ENCODE data around the gene GPR63.

GPR63 gene

GRCh38 chr6:96809119-96809518 lies 28.2 kb downstream of the GPR63 start:
- Histone ChIP-seq H3K9ac (ENCODE audit: low read length) (no peak overlapping the region), H3K14ac (ENCODE audit: low read length in 2 of 2) (no peak overlapping the region), H3K4me1 (ENCODE audit: control insufficient read depth, insufficient read depth, low read depth, low read length) (no peaks in the 10 kb centered on the region), H3K27me3 (ENCODE audit: control insufficient read depth in 1 of 2, insufficient read depth in 1 of 2, low read length in 2 of 2) (no peaks in the 10 kb centered on the region), H4K8ac (ENCODE audit: low read length) (no peak overlapping the region), H3K36me3 (ENCODE audit: control insufficient read depth in 1 of 2, insufficient read depth in 2 of 2, low read depth in 1 of 2, low read length in 2 of 2) (no peaks in the 10 kb centered on the region), H3K4ac (ENCODE audit: low read depth in 1 of 2, low read length in 2 of 2) (no peak overlapping the region), H2AFZ (ENCODE audit: low read depth, low read length) (no peak overlapping the region), H2BK15ac (ENCODE audit: low read depth, poor library complexity, severe bottlenecking) (no peak overlapping the region), H2BK12ac (ENCODE audit: low read length in 2 of 2) (no peak overlapping the region), H3K4me2 (ENCODE audit: low read length, poor library complexity, severe bottlenecking) (no peak overlapping the region), H3K18ac (ENCODE audit: low read depth in 1 of 2, low read length in 2 of 2) (no peak overlapping the region), H3K79me1 (replicated peaks; ENCODE audit: low read length, poor library complexity, severe bottlenecking) (peaks cover 6% of the 10 kb centered on the region), H4K91ac (ENCODE audit: low read length) (no peak overlapping the region), H3K4me3 (ENCODE audit: insufficient read depth in 1 of 2, low read depth in 1 of 2, low read length in 2 of 2) (no peak overlapping the region), H3K23ac (ENCODE audit: low read length in 2 of 2) (no peak overlapping the region), H2BK5ac (ENCODE audit: low read depth, low read length, poor library complexity, severe bottlenecking) (no peak overlapping the region), H2AK5ac (ENCODE audit: low read length, severe bottlenecking) (no peak overlapping the region), H3K27ac (ENCODE audit: low read length, poor library complexity, severe bottlenecking) (no peak overlapping the region), H2BK120ac (ENCODE audit: low read depth, low read length) (no peak overlapping the region), H3K9me3 (ENCODE audit: control insufficient read depth, low read length) (no peaks in the 10 kb centered on the region)
- peak; percentile 57 for DNase-seq

GRCh38 chr6:96803106-96803481 lies 34.2 kb downstream of the GPR63 start:
- H2AFZ ChIP-seq (ENCODE audit: low read depth, low read length), result no peak overlapping the region
- H2BK120ac ChIP-seq (ENCODE audit: low read depth, low read length), result no peak overlapping the region
- no peak overlapping the region for H3K4me3 ChIP-seq (ENCODE audit: insufficient read depth in 1 of 2, low read depth in 1 of 2, low read length in 2 of 2)
- no peak overlapping the region for H2BK15ac ChIP-seq (ENCODE audit: low read depth, poor library complexity, severe bottlenecking)
- H3K79me1 ChIP-seq (replicated peaks; ENCODE audit: low read length, poor library complexity, severe bottlenecking), result peaks cover 4% of the 10 kb centered on the region
- no peaks in the 10 kb centered on the region for H3K4me1 ChIP-seq (ENCODE audit: control insufficient read depth, insufficient read depth, low read depth, low read length)
- no peak overlapping the region for H4K91ac ChIP-seq (ENCODE audit: low read length)
- no peak overlapping the region for H3K23ac ChIP-seq (ENCODE audit: low read length in 2 of 2)
- H3K4ac ChIP-seq (ENCODE audit: low read depth in 1 of 2, low read length in 2 of 2), result no peak overlapping the region
- no peak for DNase-seq
- no peak overlapping the region for H3K4me2 ChIP-seq (ENCODE audit: low read length, poor library complexity, severe bottlenecking)
- H2AK5ac ChIP-seq (ENCODE audit: low read length, severe bottlenecking), result no peak overlapping the region
- H2BK12ac ChIP-seq (ENCODE audit: low read length in 2 of 2), result no peak overlapping the region
- no peak overlapping the region for H3K9ac ChIP-seq (ENCODE audit: low read length)
- no peaks in the 10 kb centered on the region for H3K27me3 ChIP-seq (ENCODE audit: control insufficient read depth in 1 of 2, insufficient read depth in 1 of 2, low read length in 2 of 2)
- no peak overlapping the region for H4K8ac ChIP-seq (ENCODE audit: low read length)
- no peak overlapping the region for H3K18ac ChIP-seq (ENCODE audit: low read depth in 1 of 2, low read length in 2 of 2)
- no peaks in the 10 kb centered on the region for H3K9me3 ChIP-seq (ENCODE audit: control insufficient read depth, low read length)
- H2BK5ac ChIP-seq (ENCODE audit: low read depth, low read length, poor library complexity, severe bottlenecking), result no peak overlapping the region
- no peak overlapping the region for H3K27ac ChIP-seq (ENCODE audit: low read length, poor library complexity, severe bottlenecking)
- no peaks in the 10 kb centered on the region for H3K36me3 ChIP-seq (ENCODE audit: control insufficient read depth in 1 of 2, insufficient read depth in 2 of 2, low read depth in 1 of 2, low read length in 2 of 2)
- H3K14ac ChIP-seq (ENCODE audit: low read length in 2 of 2), result no peak overlapping the region

- Histone ChIP-seq H3K14ac (ENCODE audit: low read length in 2 of 2) (no peak overlapping the region), H3K27me3 (ENCODE audit: control insufficient read depth in 1 of 2, insufficient read depth in 1 of 2, low read length in 2 of 2) (no peaks in the 10 kb centered on the region), H3K4me3 (ENCODE audit: insufficient read depth in 1 of 2, low read depth in 1 of 2, low read length in 2 of 2) (no peak overlapping the region), H2BK120ac (ENCODE audit: low read depth, low read length) (no peak overlapping the region), H2BK12ac (ENCODE audit: low read length in 2 of 2) (no peak overlapping the region), H3K36me3 (ENCODE audit: control insufficient read depth in 1 of 2, insufficient read depth in 2 of 2, low read depth in 1 of 2, low read length in 2 of 2) (no peaks in the 10 kb centered on the region), H3K4me2 (ENCODE audit: low read length, poor library complexity, severe bottlenecking) (no peak overlapping the region), H3K18ac (ENCODE audit: low read depth in 1 of 2, low read length in 2 of 2) (peak overlapping the region in 1 of 2 experiments; percentile 70), H4K8ac (ENCODE audit: low read length) (no peak overlapping the region), H2AK5ac (ENCODE audit: low read length, severe bottlenecking) (no peak overlapping the region), H3K9ac (ENCODE audit: low read length) (no peak overlapping the region), H3K4me1 (ENCODE audit: control insufficient read depth, insufficient read depth, low read depth, low read length) (no peaks in the 10 kb centered on the region), H3K23ac (ENCODE audit: low read length in 2 of 2) (no peak overlapping the region), H2AFZ (ENCODE audit: low read depth, low read length) (no peak overlapping the region), H3K4ac (ENCODE audit: low read depth in 1 of 2, low read length in 2 of 2) (no peak overlapping the region), H4K91ac (ENCODE audit: low read length) (no peak overlapping the region), H3K79me1 (replicated peaks; ENCODE audit: low read length, poor library complexity, severe bottlenecking) (no peaks in the 10 kb centered on the region), H3K27ac (ENCODE audit: low read length, poor library complexity, severe bottlenecking) (no peak overlapping the region), H3K9me3 (ENCODE audit: control insufficient read depth, low read length) (no peaks in the 10 kb centered on the region), H2BK5ac (ENCODE audit: low read depth, low read length, poor library complexity, severe bottlenecking) (no peak overlapping the region), H2BK15ac (ENCODE audit: low read depth, poor library complexity, severe bottlenecking) (no peak overlapping the region)
- no peak for DNase-seq
- 85% methylated on average over 2 of the region's 2 CpGs for WGBS
These were observed 41.8 kb downstream of the GPR63 start for GRCh38 chr6:96795481-96795880.

- no peak overlapping the region for H2BK5ac ChIP-seq (ENCODE audit: low read depth, low read length, poor library complexity, severe bottlenecking)
- no peak overlapping the region for H3K23ac ChIP-seq (ENCODE audit: low read length in 2 of 2)
- H2BK15ac ChIP-seq (ENCODE audit: low read depth, poor library complexity, severe bottlenecking), result no peak overlapping the region
- no peak overlapping the region for H3K9ac ChIP-seq (ENCODE audit: low read length)
- no peaks in the 10 kb centered on the region for H3K4me1 ChIP-seq (ENCODE audit: control insufficient read depth, insufficient read depth, low read depth, low read length)
- no peak overlapping the region for H3K4ac ChIP-seq (ENCODE audit: low read depth in 1 of 2, low read length in 2 of 2)
- H3K9me3 ChIP-seq (ENCODE audit: control insufficient read depth, low read length), result no peaks in the 10 kb centered on the region
- no peak overlapping the region for H3K4me3 ChIP-seq (ENCODE audit: insufficient read depth in 1 of 2, low read depth in 1 of 2, low read length in 2 of 2)
- no peak overlapping the region for H3K14ac ChIP-seq (ENCODE audit: low read length in 2 of 2)
- no peak overlapping the region for H2AK5ac ChIP-seq (ENCODE audit: low read length, severe bottlenecking)
- H2BK12ac ChIP-seq (ENCODE audit: low read length in 2 of 2), result no peak overlapping the region
- no peak overlapping the region for H3K27ac ChIP-seq (ENCODE audit: low read length, poor library complexity, severe bottlenecking)
- no peak overlapping the region for H2BK120ac ChIP-seq (ENCODE audit: low read depth, low read length)
- H3K4me2 ChIP-seq (ENCODE audit: low read length, poor library complexity, severe bottlenecking), result no peak overlapping the region
- H2AFZ ChIP-seq (ENCODE audit: low read depth, low read length), result no peak overlapping the region
- no peaks in the 10 kb centered on the region for H3K36me3 ChIP-seq (ENCODE audit: control insufficient read depth in 1 of 2, insufficient read depth in 2 of 2, low read depth in 1 of 2, low read length in 2 of 2)
- H3K18ac ChIP-seq (ENCODE audit: low read depth in 1 of 2, low read length in 2 of 2), result no peak overlapping the region
- no peaks in the 10 kb centered on the region for H3K79me1 ChIP-seq (replicated peaks; ENCODE audit: low read length, poor library complexity, severe bottlenecking)
- no peaks in the 10 kb centered on the region for H3K27me3 ChIP-seq (ENCODE audit: control insufficient read depth in 1 of 2, insufficient read depth in 1 of 2, low read length in 2 of 2)
- H4K8ac ChIP-seq (ENCODE audit: low read length), result no peak overlapping the region
- 0% methylated on average over 1 of the region's 1 CpG for WGBS
- H4K91ac ChIP-seq (ENCODE audit: low read length), result no peak overlapping the region
- peak; percentile 66 for DNase-seq
These were observed 42.3 kb downstream of the GPR63 start for GRCh38 chr6:96794980-96795379.
